Activated naive CD4-positive, alpha-beta T cell treated with anti-CD3 and anti-CD28 coated beads, Interleukin-2, amount 50 U/mL, for 16 hours (primary cell): Measurements from ENCODE around the gene NMNAT2.
"Not testable (repeated sequence)": the region's sequence is repeated elsewhere in the genome, so short reads cannot be mapped to it uniquely, and the experiment has no call there.

Experiments
- DNase-seq: peaks from one replicate; pipeline ENCODE4 v3.0.0-alpha.2; 2020

The NMNAT2 gene

DNA sequence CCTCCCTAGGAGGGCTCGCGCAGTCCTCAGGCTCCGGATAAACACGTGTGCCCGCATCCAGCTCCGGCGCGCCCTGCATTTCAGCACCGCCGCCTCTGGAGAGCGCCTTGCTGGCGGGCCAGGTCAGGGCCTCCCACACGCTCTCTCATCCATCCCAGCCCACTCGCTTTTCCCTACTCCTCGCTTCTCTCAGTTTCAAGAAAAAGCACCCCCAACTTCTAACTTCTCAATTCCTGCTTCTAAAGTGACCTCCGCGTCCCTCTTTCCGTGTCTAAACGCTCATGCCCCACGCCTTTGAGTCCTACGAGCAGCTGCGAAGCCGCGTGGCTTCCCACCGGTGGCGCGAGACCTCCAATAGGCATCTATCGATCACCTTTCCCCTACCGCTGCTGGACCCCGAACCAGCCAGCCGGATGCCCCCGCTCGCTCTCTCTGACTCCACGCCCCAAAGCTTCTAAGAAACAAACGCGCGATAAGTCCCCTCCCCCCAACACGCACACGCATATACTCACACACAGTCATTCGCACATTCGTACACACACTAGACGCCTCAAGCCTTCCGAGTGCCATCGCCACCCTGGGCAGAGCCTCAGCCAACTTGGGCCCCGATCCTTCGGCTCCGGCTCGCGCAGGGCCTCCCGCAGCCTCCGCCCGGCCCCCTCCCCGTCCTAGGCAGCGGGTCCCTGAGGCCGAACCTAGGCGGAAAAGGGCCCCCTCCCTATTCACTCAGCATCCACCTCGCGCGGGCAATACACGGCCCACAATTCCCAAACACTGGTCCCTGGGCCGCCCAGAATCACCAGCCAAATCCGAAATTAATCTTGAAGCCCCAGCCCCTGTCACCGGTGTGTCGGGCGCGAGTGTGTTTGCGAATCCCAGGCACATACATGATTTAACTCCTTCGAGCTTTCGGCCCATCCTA is 1.1 kb downstream of the NMNAT2 start:
- DNase-seq: peak; percentile 45

DNA sequence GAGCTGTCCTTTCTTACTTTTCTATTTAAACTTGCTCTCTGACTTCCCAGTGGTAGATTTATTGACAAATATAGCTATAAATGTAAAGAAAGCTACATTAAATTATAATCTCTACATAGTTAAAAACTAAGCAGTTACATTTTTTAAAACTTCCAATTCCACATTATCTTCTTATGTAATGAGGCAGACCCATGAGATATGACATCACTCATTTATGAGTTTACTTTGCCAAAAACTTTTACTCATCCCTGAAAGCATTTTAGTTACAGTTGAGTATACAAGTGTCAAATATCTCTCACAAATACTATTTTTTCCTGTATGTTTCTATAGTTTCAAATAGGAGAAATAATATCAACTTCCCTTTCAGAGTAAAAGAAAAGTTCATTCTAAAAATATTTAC is 3.8 kb downstream of the NMNAT2 start:
- no peak for DNase-seq

- DNase-seq: no peak
Observed at GRCh38 chr1:183411091-183411490, 7.1 kb downstream of the NMNAT2 start.

DNA sequence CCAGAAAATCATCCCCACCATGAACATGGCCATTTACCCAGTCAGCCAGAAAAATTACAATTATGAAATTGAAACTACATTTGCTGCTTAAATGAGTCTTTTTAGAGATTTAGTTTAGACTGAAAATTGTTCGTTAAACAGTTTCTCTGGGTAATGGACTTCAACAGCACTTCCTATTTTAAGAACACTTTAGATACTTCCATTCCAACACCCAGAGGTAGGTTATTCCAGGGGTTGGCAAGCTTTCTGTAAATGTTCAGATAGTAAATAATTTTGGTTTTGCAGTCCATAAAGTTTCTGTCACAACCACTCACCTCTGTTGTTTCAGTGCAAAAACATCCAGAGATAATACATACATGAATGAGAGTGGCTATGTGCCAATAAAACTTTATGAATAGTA is 10.2 kb downstream of the NMNAT2 start:
- DNase-seq: no peak

DNA sequence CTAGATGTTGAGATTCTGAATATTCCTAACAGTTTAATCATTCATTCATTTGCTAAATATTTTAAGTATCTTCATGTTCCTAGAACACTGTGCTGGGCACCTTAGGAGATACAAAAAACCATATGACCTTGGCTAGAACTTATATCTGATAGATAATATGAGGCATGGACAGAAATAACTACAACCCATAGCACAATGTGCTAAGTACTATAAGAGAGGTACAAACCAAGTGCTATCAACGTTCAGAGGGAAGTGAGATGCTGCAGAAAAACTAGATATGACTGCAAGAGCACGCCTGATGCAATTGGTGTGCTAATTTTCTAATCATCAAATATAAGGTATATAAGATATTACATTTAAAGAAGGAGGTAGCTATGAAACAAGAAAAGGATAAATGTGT is 10.7 kb downstream of the NMNAT2 start:
- DNase-seq: no peak

GRCh38 chr1:183404476-183404875 is 13.7 kb downstream of the NMNAT2 start:
- no peak for DNase-seq

GRCh38 chr1:183403498-183403897 is 14.7 kb downstream of the NMNAT2 start:
- no peak for DNase-seq

DNA sequence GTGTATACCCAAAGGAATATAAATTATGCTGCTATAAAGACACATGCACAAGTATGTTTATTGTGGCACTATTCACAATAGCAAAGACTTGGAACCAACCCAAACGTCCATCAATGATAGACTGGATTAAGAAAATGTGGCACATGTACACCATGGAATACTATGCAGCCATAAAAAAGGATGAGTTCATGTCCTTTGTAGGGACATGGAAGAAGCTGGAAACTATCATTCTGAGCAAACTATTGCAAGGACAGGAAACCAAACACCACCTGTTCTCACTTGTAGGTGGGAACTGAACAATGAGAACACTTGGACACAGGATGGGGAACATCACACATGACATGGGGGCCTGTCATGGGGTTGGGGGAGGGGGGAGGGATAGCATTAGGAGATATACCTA is 16.6 kb downstream of the NMNAT2 start:
- not testable (repeated sequence) for DNase-seq

- no peak for DNase-seq
Observed at GRCh38 chr1:183394435-183394834, 23.7 kb downstream of the NMNAT2 start.

DNA sequence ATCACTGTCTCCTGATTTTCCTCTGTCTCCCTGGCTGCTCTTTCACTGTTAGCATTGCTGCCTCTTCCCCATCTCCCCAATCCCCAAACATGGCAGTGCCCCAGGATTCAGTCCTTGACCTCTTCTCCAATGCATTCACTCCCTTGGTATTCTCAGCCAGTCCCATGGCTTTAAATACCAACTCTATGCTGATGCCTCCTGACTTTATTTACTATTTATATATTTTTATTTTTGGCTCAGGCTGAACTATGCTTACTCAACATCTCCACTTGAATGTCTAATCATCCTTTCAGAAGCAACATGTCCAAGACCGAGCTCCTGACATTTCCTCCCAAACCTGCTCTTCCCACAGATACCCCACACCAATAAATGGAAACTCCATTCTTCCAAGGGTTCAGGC is 26.3 kb downstream of the NMNAT2 start:
- no peak for DNase-seq

GRCh38 chr1:183390561-183390960 is 27.6 kb downstream of the NMNAT2 start:
- DNase-seq: no peak

- no peak for DNase-seq
Observed at GRCh38 chr1:183388735-183389134, 29.4 kb downstream of the NMNAT2 start.

- no peak for DNase-seq
Observed at GRCh38 chr1:183385340-183386144, 32.6 kb downstream of the NMNAT2 start.

DNA sequence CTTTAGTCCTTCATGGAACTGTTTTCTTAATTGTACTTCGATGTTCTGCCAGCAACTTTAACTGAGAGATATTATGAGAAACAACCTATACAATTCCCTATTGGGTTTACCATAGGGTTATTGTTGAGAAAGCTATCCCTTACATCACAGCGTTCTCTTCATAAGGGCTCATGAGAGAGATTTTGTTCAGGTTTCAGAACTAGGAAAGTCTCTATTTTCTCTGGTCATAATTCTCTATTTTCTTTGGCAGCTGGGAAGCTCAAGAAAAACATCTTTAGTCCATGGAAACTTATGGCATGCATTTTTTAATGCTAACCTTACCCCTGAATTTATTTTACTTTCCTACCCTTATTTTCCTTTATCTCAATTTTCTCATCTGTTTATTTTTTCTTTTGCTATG is 38.2 kb downstream of the NMNAT2 start:
- DNase-seq: no peak

GRCh38 chr1:183375381-183375780 is 42.8 kb downstream of the NMNAT2 start:
- DNase-seq: no peak

GRCh38 chr1:183374825-183375224 is 43.4 kb downstream of the NMNAT2 start:
- DNase-seq: no peak

- no peak for DNase-seq
Observed at GRCh38 chr1:183372586-183373230, 45.5 kb downstream of the NMNAT2 start.

DNA sequence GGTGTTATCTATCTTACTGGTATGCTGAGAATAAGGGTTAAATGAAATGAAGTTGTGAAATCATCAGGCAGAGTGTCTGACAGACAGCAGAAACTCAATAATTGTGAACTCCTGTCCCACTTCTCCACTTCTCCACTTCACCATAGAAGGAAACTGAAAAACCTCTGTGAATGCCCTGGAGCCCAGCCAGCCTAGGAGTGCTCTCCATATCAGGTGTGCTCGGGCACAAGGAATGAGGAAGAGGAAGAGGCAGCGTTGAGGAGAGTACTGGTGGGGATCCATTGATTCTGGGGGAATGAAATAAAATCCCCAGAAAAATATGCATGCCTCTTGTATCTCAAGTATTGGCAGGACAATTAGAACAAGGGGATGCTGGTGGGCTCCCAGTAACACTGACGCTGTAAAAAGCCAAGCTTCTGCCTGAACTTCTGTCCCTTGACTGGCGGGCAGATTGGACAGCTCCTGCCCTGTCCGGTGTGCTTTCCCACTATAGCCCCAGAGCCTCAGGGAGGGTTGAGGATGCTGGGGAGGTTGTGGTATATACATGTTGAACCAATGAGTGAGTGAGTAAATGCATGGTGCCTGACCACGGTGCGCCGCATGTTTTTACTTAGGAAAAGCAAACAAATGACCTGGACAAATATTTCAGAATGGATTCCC is 47.7 kb downstream of the NMNAT2 start:
- no peak for DNase-seq

DNA sequence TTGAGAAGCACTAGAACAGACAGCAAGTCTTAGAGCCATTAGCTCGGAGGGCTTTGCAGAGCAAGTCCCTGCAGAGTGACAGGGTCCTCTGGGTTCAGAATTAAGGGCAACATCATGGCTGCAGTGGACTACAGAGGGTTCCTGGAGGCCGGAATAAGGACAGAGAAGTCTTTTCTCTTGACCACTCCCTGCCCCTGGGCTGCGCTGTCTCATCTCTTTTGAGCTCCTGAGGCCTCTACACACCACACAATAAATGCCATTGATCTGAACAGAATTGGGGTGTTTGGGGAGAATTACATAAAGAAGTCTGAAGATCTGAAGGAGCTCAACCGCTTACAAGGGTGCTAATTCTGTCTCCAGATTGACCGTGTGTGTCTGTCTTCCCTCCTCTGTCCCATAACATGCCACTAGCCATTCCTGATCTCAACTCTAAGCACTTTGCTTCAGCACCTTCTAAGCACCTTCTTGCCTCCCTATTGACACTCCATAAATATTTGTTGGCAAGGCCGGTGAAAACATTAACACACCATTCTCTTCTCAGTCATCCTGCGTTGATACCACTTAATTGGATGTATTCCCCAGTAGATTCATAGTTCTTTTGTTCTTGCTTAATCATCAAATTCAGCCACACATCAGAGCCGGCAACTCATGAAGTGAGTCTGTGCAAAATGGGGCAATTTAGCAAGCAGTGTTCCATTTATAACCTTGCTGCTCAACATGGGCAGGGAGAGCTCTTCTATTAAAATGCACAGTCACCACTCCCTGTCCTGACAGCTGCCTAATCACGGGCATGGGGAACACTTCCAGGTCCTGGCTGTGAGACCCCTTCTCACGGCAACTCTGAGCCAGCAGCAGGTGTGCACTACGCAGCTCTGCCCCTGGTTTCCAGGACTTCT is 49.7 kb downstream of the NMNAT2 start:
- DNase-seq: no peak

DNA sequence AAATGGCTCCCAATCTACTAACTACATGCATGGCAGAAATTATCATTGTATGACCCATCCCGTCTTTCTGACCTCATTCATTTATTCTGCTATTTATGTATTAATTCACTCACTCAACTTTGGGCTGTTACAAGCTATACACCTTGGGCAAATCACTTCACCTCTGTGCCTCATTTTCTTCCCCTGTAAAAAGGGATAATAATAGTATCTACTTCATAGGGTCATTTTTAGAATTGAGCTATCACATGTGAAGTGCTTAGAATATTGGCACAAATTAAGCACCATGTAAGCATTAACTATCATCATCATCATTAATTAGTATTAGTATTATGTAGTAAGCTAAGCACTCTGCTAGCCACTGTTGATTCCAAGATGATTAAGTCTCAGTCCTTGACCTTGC is 52.1 kb downstream of the NMNAT2 start:
- DNase-seq: no peak

GRCh38 chr1:183365676-183366075 is 52.5 kb downstream of the NMNAT2 start:
- no peak for DNase-seq

DNA sequence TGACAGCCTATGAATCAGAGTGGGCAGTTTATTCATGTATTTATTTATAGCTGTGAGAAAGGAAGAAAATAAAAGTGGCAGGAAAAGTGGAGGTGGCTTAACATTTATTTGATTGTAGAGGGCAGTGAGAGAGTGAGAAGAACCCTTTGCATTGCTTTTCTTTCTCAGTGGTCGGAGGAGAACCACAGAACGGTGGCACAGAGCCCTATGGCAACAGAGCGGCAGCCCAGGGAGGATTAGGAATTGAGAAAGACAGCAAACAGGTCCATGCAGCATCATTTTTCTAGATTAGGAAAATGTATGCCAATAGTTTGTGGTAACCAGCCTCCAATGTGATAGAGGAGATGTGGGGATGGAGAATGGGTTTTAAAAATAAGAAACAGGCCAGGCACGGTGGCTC is 53.1 kb downstream of the NMNAT2 start:
- DNase-seq: no peak
